ENCODE results near the gene CRACR2B.

CRACR2B gene

DNA sequence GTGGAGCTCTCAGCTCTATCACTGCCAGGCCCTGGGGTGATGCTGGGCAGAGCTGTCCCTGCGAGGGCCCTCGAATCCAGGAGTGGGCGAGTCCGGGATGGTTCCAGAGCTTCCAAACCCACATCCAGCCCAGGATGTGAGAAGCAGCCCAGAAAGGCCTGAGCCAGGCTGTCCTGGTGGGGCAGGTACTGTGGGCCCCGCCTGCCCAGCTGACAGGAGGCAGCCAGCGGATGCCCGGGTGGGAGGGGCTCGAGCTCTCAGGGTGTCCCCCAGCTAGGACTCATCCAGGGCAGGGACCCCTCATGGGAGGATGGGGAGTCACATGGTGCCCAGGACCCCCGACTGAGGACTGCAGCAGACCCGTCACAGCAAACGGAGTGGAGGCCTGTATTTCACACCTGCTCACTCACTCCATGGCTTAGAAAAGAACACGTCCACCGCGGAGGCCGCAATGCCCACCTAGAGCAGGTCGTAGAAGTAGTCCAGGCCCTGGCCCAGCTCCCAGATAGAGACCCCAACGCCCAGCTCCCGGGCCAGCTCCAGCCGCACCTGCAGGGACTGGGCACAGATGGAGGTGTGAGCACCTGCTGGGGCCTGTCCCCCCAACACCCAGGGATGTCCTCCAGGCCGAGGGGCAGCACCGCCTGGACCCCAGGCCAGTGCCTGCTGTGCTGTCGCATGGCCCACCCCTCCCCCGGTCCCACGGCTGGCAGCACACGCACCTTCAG lies 41.8 kb downstream of the CRACR2B start:
- no peak for TF ChIP-seq GATA3 (IDR thresholded peaks at IDR 0.05; ENCODE audit: low read depth, low read length)
- no peak for TF ChIP-seq GATA2 (IDR thresholded peaks at IDR 0.05; ENCODE audit: low read depth, low read length)

DNA sequence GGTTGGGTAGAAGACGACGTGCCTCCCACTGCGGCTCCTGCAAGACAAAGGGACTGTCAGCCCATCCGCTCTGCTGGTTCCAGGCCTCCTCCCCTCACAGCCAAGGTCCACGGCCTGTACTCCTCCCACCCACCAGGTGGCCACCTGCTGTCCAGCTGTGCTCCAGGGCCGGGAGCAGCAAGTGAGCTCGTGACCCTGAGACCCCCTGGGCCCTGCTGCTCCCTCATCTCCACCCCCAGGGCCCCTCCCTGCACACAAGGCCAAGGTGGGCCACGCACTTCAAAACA lies 42.4 kb downstream of the CRACR2B start:
- TF ChIP-seq GATA2 (IDR thresholded peaks at IDR 0.05; ENCODE audit: low read depth, low read length) (no peak), GATA3 (IDR thresholded peaks at IDR 0.05; ENCODE audit: low read depth, low read length) (no peak)

DNA sequence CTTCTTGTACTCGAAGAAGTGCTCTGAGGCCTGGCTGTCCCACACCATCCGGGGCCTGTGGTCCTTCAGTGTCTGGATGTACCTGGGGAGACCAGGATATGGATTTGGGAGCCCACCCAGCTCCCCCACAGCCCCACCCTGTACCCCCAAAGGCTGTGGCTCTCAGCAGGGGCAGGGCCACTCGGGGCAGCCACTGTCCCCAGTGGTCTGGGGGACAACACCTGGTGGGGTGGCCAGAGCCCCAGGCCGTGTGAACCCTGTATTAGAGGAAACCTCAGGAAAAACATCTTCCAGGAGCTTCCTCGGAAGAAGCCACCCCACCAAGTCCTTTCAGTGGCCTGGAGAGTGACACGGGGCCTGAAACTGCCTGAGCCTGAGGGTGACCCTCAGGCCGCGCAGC lies 42.7 kb downstream of the CRACR2B start:
- no peak for TF ChIP-seq GATA3 (IDR thresholded peaks at IDR 0.05; ENCODE audit: low read depth, low read length)
- TF ChIP-seq GATA2 (IDR thresholded peaks at IDR 0.05; ENCODE audit: low read depth, low read length), result no peak

DNA sequence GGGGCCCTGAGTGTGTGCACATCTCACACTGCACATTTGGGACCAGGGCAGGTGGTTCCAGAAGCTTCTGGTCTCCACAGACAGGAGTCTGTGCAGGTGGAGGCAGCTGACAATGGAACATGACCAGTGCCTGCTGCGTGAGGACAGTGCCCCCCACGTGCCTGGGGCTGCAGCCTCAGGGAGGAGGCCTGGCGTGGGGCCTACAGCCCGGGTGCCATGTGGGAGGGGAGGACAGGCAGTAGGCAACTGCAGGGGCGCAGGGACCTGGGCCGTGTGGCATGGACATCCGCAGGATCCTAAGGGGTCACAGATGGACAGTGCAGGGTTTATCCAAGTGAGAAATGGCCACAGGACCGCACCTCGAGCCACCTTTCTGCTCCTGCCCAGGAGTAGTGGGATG lies 43.8 kb downstream of the CRACR2B start:
- TF ChIP-seq GATA2 (IDR thresholded peaks at IDR 0.05; ENCODE audit: low read depth, low read length), result no peak
- no peak for TF ChIP-seq GATA3 (IDR thresholded peaks at IDR 0.05; ENCODE audit: low read depth, low read length)

DNA sequence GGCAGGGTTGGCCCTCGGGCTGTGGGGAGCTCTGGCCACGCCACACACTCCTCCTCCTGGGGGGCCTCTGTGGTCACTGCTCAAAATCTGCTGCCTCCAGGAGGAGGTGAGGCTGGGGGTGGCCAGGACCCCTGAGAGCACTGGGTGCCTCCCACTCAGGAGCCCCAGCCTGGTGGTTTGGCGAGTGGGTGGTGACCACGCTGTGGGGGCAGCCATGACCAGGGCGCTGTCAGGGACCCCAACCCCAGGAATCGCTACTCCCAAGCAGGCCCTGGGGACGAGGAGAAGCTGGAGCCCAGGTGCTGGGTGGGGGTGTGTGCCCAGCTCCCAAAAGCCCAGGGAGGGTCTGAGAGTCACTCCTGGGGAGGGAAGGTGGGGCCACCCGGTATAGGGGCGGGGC lies 45.1 kb downstream of the CRACR2B start:
- TF ChIP-seq GATA2 (IDR thresholded peaks at IDR 0.05; ENCODE audit: low read depth, low read length) (no peak), GATA3 (IDR thresholded peaks at IDR 0.05; ENCODE audit: low read depth, low read length) (no peak)

DNA sequence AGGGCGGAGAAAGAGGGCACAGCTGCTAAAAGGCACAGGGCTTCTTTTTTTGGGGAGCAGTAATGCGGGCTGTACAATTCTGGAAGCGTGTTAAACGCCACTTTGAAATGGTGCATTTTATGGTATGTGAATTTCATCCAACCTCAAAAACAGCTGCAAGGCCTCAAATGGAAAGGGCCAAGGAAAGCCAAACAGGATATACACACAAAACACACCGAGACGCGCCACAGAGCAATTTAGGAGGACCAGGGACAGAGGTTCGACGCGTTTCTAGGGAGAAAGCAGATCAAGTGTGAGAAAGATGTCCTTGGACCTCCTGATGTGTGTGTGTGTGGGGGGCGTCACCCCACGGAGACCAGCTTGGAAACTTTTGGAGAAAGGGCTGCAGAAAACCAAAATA lies 46.0 kb downstream of the CRACR2B start:
- TF ChIP-seq GATA2 (IDR thresholded peaks at IDR 0.05; ENCODE audit: low read depth, low read length) (no peak), GATA3 (IDR thresholded peaks at IDR 0.05; ENCODE audit: low read depth, low read length) (no peak)

DNA sequence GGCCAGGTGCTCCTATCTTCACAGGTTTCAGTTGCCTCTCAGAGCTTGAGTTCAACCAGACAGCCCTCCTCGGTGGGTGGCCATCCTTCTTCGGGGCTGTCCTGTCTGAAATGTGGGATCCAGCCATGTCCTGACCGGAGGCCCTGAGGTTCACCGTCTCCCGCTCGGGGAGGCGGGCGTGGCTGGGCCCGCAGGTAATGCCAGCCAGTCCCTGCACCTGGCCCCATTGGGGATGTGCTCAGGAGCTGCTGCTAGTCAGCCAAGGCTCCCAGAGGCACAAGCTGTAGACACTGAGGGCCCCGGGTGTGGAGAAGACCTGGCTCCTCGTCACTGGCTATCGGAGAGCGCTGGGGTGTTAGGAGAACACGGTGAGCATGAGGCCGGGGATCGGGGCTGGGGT lies 47.5 kb downstream of the CRACR2B start:
- TF ChIP-seq GATA2 (IDR thresholded peaks at IDR 0.05; ENCODE audit: low read depth, low read length), result no peak
- no peak for TF ChIP-seq GATA3 (IDR thresholded peaks at IDR 0.05; ENCODE audit: low read depth, low read length)

DNA sequence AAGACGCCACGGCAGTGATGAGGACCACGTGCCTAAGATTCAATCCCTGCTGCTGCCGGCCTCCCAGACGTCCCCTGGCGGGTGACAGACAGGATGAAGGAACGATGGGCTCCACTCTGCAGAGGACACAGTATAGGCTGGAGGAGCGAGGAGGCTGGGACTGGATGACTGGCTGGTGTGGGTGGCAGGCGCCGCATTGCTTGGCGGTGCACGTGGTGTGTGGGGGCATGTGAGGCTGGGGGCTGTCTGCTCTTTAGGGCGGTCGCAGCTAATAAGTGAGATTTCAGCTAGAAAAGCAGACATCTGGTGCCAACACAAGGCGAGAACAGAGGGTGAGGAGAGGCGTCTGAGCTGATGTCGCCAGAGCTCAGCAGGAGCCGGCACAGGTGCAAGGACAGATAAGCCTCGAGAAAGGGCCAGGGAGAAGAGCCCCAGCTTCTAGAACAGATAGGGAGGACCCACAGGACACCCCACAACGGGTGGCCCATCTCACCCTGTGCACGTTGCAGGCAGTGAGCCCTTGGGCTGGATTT lies 48.1 kb downstream of the CRACR2B start:
- no peak for TF ChIP-seq GATA3 (IDR thresholded peaks at IDR 0.05; ENCODE audit: low read depth, low read length)
- no peak for TF ChIP-seq GATA2 (IDR thresholded peaks at IDR 0.05; ENCODE audit: low read depth, low read length)

DNA sequence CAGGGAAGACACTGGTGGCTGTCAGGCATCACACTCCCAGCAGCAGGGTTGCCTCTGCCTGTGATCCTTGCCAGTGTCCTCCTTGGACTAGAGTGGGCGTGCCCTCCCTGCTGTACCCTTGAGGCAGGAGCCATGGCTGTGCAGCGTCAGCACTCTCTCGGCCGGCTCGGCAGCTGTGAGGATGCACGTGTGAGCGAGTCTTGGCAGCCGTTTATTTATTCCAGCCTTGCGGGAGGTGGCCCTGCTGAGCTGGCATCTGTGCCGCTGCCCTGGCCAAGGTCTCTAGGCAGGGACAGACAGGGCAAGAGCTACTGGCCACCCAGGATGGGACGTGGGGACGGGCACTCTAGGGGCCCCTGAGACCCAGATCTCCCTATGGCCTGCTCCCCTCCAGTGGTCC lies 48.8 kb downstream of the CRACR2B start:
- TF ChIP-seq GATA2 (IDR thresholded peaks at IDR 0.05; ENCODE audit: low read depth, low read length) (no peak), GATA3 (IDR thresholded peaks at IDR 0.05; ENCODE audit: low read depth, low read length) (no peak)

DNA sequence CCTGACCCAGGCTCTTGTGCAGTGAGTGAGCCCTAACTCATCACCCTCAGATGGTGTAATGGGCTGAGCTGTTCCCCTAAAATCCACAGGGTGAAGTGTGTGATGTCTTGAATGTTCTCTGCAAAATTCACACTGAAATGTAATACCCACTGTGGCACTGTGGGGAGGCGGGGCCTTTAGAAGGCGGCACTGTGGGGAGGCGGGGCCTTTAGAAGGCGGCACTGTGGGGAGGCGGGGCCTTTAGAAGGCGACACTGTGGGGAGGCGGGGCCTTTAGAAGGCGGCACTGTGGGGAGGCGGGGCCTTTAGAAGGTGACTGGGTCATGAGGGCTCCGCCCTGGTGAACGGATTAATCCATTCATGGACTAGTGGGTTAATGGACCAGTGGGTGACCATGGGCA lies 49.8 kb downstream of the CRACR2B start:
- TF ChIP-seq GATA3 (IDR thresholded peaks at IDR 0.05; ENCODE audit: low read depth, low read length) (no peak), GATA2 (IDR thresholded peaks at IDR 0.05; ENCODE audit: low read depth, low read length) (no peak)

DNA sequence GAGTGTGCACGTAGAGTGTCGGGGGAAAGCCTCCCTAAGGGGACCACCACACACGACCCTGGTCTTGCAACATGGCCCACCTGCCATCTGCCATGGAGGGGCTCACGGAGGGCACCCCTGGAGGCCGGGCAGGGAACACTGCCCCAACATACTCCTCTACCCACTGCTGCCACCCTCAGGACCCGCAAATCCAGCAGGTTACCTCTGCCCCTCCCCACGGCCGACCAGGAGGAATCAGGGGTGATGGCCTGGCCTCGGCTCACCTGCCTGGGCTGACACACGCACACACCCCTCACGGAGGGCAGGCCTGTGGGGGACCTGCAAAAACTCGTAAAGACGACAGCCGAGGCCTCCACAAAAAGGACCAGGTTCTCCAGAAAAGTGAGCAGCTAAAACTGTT lies 52.7 kb downstream of the CRACR2B start:
- TF ChIP-seq GATA3 (IDR thresholded peaks at IDR 0.05; ENCODE audit: low read depth, low read length) (no peak), GATA2 (IDR thresholded peaks at IDR 0.05; ENCODE audit: low read depth, low read length) (no peak)
